ENCODE data around the gene RASAL1.

GRCh38 chr12:113065126-113066007 is 70.2 kb downstream of the RASAL1 start:
- TF ChIP-seq MAX (IDR thresholded peaks at IDR 0.05; ENCODE audit: low read depth, low read length), result peak; percentile 31; the same call in 1 of the 2 replicates
- no peak for TF ChIP-seq CTCF (IDR thresholded peaks at IDR 0.05; ENCODE audit: low read depth, low read length)
